NCI-H2107 treated with DMSO at 0.1 percent for 48 hours (cell line): ENCODE results near the gene KLHL13.
"Not testable (repeated sequence)": the region's sequence is repeated elsewhere in the genome, so short reads cannot be mapped to it uniquely, and the experiment has no call there.

Source experiments
- DNase-seq: peaks from one replicate; lab custom pipeline; 2025; ENCODE audit not compliant: unreplicated experiment; lab: John Stamatoyannopoulos, UW

The KLHL13 gene, protein sequence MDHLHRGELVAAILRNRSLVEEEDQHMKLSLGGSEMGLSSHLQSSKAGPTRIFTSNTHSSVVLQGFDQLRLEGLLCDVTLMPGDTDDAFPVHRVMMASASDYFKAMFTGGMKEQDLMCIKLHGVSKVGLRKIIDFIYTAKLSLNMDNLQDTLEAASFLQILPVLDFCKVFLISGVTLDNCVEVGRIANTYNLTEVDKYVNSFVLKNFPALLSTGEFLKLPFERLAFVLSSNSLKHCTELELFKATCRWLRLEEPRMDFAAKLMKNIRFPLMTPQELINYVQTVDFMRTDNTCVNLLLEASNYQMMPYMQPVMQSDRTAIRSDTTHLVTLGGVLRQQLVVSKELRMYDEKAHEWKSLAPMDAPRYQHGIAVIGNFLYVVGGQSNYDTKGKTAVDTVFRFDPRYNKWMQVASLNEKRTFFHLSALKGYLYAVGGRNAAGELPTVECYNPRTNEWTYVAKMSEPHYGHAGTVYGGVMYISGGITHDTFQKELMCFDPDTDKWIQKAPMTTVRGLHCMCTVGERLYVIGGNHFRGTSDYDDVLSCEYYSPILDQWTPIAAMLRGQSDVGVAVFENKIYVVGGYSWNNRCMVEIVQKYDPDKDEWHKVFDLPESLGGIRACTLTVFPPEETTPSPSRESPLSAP

DNA sequence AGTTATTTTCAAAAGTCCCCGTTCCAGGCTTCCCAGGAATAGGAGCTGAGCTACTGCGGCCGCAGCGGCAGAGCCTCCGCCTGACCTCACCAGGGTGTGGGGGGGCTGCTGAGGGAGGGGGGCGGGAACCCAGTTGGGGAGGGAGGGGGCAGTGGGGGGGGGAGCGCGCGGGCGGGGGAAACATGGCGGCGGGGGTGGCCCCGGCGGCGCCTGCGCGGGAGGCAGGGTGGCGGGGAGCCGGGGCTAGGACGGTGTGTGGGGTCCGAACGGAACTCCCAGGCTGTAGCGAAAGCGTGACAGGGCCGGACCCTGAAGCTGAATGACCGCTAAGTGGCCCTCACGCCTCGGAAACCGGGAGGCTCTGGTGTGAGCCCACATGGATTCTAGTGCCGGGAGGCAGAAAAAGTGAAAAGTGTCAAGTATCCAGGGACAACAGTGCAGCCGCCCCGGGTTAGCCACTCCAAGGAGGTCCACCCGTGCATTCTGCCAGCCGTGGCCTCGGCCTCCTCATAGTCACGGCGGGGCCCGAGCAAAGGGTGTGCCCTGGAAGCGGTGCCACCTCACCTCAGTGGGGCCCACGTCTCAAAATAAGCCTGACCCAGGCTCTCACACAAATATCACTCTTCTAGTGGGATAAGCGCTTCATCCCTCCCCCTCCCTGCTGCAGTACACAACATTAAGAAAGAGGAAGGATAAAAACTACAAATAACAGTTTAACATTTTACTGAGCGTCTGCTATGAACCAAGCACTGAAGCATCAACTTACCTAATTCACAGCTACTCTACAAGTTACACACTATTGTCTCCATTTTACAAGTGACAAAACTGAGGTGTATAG is at the start of gene KLHL13:
Gene KLHL13 (minus strand): TSS at position 98 of the 838 bp plus-strand sequence. CDS start 88,337 bp downstream, outside the sequence.
- no peak for DNase-seq

DNA sequence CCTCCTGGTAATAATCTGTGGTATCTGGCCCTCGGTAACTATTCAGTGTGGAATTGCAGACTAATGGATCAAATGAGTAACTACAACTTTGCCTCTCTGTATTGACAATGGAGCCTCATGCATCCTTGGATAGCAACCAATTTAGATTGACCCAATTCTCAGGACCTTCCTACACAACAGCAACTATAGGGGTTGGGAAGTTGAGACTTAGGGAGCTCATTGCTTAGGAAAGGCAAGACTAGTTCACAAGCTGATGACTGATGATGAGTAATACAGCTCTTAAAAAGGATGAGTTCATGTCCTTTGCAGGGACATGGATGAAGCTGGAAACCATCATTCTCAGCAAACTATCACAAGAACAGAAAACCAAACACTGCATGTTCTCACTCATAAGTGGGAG is 47.5 kb upstream of the KLHL13 start:
- DNase-seq: no peak

- DNase-seq: no peak
Observed at GRCh38 chrX:118156953-118157608, 40.5 kb upstream of the KLHL13 start.

- DNase-seq: no peak
Observed at GRCh38 chrX:118156254-118156952, 39.8 kb upstream of the KLHL13 start.

- no peak for DNase-seq
Observed at GRCh38 chrX:118153270-118153669, 36.7 kb upstream of the KLHL13 start.

- DNase-seq: no peak
Observed at GRCh38 chrX:118152721-118153120, 36.1 kb upstream of the KLHL13 start.

GRCh38 chrX:118148737-118149136 is 32.1 kb upstream of the KLHL13 start:
- no peak for DNase-seq

DNA sequence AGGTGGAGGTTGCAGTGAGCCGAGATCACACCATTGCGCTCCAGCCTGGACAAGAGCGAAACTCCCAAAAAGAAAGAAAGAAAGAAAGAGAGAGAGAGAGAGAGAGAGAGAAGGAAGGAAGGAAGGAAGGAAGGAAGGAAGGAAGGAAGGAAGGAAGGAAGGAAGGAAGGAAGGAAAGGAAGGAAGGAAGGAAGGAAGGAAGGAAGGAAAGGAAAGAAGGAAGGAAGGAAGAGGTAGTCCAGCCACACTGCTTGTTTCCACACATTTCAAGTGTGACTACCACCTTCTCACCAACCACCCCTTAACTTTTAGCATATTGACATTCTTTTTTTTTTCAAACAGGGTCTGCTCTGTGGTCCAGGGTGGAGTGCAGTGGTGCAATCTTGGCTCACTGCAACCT is 31.2 kb upstream of the KLHL13 start:
- not testable (repeated sequence) for DNase-seq

- DNase-seq: no peak
Observed at GRCh38 chrX:118143578-118143977, 27.0 kb upstream of the KLHL13 start.

DNA sequence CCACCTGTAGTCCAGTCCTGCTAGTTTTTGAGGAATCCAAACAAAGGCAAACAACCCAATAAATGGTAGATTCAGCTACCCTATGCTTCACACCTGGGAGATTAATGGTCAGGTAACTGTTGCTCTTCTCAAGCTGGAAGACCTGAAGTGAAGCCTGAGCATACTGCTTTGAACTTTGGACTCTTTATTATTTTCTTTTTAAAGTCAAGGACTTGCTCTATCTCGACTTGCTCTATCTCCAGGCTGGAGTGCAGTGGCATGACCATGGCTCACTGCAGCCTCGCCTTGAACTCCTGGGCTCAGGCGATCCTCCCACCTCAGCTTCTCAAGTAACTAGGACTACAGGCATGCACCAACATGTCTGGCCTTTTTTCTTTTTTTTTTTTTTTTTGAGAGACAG is 14.7 kb upstream of the KLHL13 start:
- no peak for DNase-seq

DNA sequence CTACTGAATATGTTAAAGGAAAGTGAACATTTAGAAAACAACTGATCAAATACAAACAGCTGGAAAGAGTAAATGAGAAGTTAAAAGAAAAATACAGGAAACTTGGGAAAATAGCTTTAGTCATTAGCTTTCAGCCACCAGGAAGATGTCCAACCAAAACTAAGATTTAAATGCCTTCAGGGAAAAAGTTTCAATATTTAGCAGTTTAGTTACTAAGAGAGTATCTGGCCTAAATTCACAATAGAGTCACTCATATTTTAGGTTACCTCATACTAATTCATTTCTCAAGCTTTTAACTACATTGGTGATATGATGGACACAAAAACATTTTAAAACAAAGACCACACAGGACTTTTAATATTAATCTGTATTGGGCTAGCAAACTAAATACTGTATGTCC is 13.1 kb upstream of the KLHL13 start:
- DNase-seq: no peak

DNA sequence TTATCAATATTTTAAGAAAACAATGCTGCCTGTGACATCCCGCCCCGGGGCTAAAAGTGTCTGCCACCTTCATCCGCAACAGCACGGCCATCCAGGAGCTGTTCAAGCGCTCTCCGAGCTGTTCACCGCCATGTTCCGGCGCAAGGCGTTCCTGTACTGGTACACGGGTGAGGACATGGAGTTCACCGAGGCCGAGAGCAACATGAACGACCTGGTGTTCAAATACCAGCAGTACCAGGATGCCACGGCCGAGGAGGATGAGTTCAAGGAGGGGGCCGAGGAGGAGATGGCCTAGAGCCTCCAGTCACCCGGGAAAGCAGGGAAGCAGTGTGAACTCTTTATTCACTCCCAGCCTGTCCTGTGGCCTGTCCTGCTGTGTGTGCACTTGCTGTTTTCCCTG is 12.1 kb upstream of the KLHL13 start:
- no peak for DNase-seq

GRCh38 chrX:118126286-118126685 is 9.7 kb upstream of the KLHL13 start:
- DNase-seq: no peak

GRCh38 chrX:118124243-118124642 is 7.6 kb upstream of the KLHL13 start:
- DNase-seq: not testable (repeated sequence)

GRCh38 chrX:118117741-118118140 is 1.1 kb upstream of the KLHL13 start:
- DNase-seq: no peak

- no peak for DNase-seq
Observed at GRCh38 chrX:118115953-118116712, 477 bp downstream of the KLHL13 start.

DNA sequence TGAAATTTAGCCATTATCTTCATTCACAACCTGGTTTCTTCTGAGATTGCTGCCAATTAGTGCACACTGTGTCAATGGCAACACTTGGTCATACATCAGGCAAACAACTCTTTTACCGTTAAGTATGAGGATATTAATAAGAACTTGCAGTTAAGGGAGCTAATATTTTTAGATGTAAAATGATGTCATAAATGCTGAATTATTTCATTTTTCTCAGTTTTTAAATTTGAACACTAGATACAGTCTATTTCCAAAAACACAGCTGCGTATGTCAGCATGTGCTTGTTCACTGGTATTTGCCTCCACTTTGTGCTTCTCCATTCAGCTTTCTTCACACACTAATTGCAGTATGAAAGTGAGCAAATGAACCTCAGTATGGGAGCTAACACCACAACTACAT is 1.6 kb downstream of the KLHL13 start:
- DNase-seq: no peak

DNA sequence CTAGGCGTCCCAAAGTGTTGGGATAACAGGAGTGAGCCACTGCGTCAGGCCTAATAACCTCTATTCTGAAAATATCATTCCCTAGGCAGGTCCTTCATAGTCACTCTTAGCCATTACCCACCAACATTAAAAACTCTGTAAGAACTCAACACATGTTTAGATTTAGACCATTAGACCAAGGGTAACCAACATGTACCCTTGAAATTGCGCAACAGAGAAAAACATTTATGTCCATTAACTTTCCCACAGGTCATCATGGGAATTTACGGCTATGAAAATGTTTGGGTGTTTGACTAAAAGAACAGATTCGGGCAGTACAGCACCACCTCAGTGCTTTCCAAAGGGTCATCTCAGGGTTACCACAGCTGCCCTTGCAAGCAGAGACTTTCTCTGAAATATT is 7.5 kb downstream of the KLHL13 start:
- DNase-seq: no peak

DNA sequence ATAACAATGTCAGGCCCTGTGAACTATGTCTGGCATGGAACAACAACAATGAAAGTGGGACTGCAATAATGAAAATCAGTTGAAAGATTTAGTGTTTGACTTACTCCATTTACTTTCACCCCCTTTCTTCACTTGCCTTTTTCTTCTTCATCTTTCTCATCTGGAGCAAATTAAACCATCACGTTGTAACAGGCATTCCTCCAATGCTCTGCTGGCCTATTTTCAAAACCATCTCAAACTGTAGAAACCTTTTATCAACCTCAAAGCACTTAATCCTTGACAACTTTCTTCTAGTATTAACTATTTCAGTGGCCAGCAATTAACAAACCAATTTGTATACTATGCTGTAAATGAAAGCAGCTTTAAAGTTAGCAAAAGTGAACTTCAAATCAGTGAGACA is 8.3 kb downstream of the KLHL13 start:
- DNase-seq: no peak

- DNase-seq: no peak
Observed at GRCh38 chrX:118100091-118100490, 16.5 kb downstream of the KLHL13 start.
